NCI-H1092 (cell line): ENCODE measurements around the gene ANKRD13D.

Experiments
- DNase-seq: peaks from one replicate; lab custom pipeline; 2025; lab: John Stamatoyannopoulos, UW

The ANKRD13D gene

GRCh38 chr11:67261946-67262681 lies 27.0 kb upstream of the ANKRD13D start:
- no peak for DNase-seq

DNA sequence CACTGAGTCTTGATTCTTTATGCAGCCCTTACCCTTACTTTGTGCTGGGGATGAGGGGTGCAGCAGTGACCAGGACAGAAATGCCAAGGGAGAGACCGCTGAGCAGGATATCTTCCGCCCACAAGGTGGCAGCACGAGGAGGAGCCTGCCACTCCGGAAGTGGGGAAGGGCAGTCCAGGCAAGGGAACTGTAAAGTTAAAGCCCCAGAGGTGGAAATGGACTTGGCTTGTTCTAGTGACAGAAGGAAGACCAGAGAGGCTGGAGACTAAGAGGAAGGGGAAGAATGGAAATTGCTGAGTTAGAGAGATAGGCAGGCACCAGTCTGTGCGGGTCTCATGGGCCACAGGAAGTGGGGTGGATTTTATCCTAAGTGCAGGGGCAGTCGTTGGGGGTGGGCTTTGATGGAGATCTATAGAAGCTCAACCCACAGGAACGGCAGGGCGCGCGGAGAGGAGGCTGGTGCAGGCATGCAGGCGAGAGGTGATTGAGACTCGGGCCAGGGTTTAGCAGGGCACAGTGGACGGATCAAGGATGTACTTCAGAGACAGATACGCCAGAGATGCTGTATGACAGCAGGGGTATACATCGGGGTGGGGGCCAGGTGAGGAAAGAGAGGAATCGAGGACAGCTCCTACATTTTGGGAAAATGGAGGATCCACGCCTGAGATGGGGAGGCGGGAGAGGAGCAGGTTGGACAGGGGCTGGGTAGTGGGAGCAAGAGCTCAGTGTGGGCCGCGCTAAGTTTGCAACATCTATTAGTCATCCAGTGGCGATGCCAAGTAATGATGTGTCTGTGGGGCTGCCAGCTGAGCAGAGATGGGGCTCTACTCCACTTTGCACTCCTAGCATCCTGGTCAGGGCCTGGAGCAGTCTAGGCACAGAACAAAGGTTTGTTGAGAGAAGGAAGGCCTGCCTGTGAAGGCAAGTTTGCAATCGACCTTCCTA lies 26.1 kb upstream of the ANKRD13D start:
- DNase-seq: peak; percentile 58

- DNase-seq: no peak
Observed at GRCh38 chr11:67264260-67264659, 24.8 kb upstream of the ANKRD13D start.

DNA sequence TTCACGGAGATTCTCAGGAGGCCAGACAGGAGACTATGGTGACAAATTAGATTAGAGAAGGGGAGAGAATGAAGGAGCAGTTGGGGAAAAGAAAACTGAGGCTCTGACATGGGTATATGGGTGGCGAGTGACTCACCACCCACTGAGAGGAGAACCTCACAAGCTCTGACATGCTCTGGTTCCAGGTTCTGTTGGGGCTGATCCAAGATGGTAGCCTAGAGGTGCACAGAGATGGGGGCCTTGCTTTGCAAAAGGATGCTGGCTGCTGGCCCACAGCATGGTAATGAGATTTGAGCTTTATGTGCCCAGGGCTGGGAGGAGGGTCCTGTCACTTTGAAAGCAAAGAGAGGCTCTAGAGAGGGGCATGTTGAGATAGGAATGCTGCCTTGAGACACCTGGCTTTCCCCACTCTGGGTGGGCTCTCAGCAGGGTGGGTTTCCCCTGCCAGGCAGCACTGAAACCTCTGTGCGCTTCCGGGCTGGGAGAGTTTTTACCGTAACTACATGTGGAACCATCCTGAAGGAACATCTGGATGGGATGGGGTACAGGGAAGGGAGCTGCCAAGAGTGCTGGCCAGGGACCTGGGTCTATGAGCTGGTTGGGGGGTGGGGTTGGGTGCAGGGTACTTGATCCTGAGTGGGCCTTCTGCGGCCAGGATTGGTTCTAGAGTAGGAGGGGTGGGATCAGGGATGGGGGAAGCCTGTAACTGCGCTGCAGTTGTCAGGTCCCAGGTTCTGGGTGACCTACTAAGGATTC lies 24.0 kb upstream of the ANKRD13D start:
- DNase-seq: no peak

DNA sequence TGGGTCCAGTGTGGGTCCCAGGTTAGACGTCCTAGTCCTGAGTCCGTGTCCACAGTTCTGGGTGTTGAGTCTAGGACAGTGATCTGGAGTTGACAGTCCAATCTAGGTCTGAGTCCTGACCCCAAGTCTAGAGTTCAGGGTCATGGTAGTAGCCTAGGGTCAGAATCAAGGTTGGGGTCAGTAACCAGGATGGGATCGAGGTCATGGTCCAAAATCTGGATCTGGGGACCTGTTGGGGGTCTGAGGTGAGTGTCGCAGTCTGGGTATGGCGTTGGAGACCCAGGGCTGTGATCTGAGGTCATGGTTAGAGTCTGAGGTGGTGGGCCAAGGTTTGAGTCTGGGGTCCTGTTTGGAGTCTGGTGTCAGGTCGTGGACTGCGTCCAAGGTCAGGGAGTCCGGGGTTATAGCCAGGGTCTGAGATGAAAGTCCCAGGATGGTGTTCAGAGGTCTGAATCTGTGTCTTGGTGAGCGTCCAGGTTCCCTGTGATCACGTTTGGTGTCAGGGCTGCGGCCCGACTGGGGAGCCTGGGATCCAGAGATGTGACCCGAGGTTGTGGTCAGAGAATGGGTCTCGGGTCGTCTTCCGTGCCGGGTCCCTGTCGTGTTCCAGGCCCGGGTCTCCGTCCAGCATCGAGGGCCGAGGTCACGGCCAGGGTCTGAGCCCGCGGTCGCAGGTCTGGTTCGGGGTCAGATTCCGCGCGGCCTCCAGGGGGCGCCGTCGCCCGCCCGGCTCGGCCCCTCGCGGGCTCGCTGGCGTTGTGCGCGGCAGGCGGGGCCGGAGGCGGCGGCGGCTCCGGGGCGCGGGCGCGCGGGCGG lies 23.3 kb upstream of the ANKRD13D start:
- peak; percentile 43 for DNase-seq

GRCh38 chr11:67266449-67267187 lies 22.5 kb upstream of the ANKRD13D start, which contains the start of gene GRK2:
TSS of gene GRK2 (plus strand) at chr11:67266473. CDS start at chr11:67266700, 227 bp downstream.
- DNase-seq: peak; percentile 33

DNA sequence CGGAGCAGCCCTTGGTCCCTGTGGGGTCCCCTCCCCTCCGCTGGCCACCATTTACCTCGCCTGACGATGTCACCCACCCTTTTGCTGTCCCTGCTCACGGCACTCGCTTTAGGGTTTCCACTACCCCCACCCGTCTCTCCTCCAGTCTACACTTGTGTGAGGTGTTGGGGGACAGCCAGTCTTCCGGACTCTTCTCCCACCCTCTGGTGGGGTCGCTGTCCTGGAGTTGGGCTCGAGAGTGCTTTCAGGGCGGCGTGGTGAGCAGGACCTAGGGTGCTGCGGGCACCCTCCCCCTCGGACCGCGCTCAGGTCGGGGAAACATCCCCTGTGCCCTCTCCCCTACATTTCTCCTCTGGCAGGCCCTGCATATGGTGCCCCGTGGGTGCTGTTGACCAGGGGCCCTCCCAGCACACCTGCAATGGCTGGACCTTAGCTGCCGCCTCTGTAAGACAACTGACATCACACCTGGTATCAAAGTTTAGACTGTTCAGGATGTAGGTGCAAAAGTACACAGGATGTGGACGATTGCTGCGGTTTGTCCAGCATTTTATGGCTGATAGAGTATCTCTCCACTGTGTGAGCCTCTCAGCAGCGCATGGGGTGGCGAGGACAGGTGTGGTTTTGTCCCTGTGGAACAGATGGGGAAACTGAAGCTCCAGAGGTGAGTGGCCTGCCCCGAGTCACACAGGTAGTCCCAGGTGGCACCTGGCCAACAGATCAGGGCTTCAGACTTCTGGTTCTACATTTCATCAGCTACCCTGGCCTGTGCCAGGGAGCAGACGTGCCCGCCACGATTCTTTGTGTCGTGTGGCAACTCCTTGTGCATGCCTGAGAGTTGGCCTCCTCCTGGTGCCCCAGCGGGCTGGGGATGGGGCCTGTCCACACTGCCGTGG lies 21.7 kb upstream of the ANKRD13D start:
- DNase-seq: no peak

- no peak for DNase-seq
Observed at GRCh38 chr11:67268081-67268961, 20.8 kb upstream of the ANKRD13D start.

GRCh38 chr11:67268962-67269268 lies 20.2 kb upstream of the ANKRD13D start:
- no peak for DNase-seq

GRCh38 chr11:67269401-67270255 lies 19.5 kb upstream of the ANKRD13D start:
- no peak for DNase-seq

GRCh38 chr11:67270256-67271204 lies 18.6 kb upstream of the ANKRD13D start:
- DNase-seq: no peak

DNA sequence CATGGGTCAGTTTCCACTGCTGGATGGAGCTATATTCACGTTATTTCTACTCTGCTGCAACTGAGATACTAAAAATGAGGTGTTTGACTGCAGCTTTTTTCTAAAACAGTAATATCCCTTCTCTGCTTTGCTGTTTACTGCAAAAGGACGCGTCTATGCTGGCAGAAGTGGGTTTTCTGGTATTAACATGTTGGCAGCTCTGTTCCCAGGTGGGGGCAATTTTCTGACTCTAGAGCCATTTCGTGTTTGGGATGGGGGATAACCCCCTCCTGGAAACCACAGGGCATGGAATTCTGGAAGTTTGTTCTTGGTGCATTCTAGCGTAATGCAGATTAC lies 17.9 kb upstream of the ANKRD13D start:
- DNase-seq: no peak

- no peak for DNase-seq
Observed at GRCh38 chr11:67271541-67272284, 17.4 kb upstream of the ANKRD13D start.

DNA sequence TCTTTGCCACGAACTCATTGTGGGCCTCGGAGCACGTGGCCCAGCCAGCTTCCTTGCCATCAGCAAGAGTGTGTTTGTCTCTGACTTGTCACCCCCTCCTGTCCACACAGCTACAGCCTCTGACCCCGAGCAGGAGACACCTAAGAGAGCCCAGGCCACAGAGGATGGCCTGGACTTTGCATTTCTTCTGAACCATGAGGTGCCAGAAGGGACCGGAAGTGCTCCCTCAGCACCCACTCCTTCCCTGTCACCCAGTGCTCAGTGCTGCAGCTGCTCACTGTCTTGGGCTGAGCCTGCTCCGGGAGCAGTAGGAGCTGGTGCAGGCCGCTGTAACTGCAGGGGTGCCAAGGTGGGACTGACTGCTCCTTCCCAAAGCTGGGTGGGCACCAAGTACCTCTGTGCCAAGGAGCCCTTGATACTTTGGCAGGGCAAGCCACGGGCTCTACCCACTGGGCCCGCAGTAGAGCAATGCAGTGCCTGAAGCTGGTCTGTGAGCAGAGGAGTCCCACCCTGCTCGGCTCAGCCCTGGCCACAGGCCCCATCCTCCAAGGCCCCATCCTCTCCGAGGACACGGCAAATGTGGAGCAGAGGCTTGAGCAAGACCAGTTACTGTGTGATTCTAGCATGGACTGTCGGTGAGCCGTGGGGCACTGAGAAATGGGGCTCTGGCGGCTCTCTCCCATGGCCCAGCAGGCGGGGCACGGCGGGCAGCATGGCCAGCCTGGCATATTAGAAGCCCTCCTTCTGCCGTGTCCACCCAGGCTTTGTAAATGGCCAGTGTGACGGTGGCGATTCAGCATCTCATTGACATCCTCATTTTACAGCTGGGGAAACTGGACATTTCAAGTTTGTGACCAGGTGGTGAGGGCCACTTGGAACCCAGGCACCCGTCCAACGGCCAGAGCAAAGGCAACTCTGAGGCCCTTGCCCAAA lies 16.5 kb upstream of the ANKRD13D start:
- DNase-seq: no peak
